ENCODE results near the gene KRT5. TPM values are rescaled to one million over a fixed set of nuclear protein-coding genes. Genes with fewer than 3 reads are reported as not detected.

Gene KRT5
- total and polyA plus RNA-seq, 2 of the 13 experiments (the other 11 are each of a cell fraction or from before 2014, with no cell fraction given), result 0.08 TPM; not detected in 1

GRCh38 chr12:52531566-52532300, 11.5 kb upstream of the KRT5 start:
- CTCF ChIA-PET (ENCODE audit: low intra/inter-chr PET ratio, low total read pairs), result no interaction called here
- Histone ChIP-seq H2AFZ (ENCODE audit: low read length) (no peak overlapping the region), H3K9ac (ENCODE audit: insufficient read depth, low read depth, low read length) (no peak overlapping the region), H4K20me1 (ENCODE audit: insufficient read depth, low read length) (no peaks in the 10 kb centered on the region), H3K27me3 (ENCODE audit: control insufficient read depth in 1 of 2, insufficient read depth in 2 of 2, low read length in 2 of 2) (peaks cover 3 to 14% of the 10 kb centered on the region in 2 experiments; a peak in 4 of 5 replicates), H3K4me3 (replicated peaks in 1 of 3; ENCODE audit: insufficient read depth in 1 of 3, low read depth in 2 of 3, low read length in 3 of 3) (no peak overlapping the region), H3K36me3 (replicated peaks in 1 of 2; ENCODE audit: control insufficient read depth in 1 of 2, insufficient read depth in 2 of 2, low read length in 2 of 2) (no peaks in the 10 kb centered on the region), H3K79me2 (ENCODE audit: insufficient read depth, low read length) (no peaks in the 10 kb centered on the region), H3K4me2 (ENCODE audit: low read depth, low read length) (no peak overlapping the region), H3K4me1 (ENCODE audit: insufficient read depth, low read length) (no peaks in the 10 kb centered on the region), H3K9me3 (ENCODE audit: low read length) (no peaks in the 10 kb centered on the region), H3K27ac (ENCODE audit: extremely low read length, insufficient read depth, low read length) (no peak overlapping the region)
- no TSS peak for BruUV-seq (replicated peaks)
- 36% methylated on average over 16 of the region's 18 CpGs for WGBS (ENCODE audit: low lambda C conversion rate)
- intact Hi-C loops (cut with micrococcal nuclease; ENCODE audit: unreplicated experiment) (no loop called here), in situ Hi-C loops (cut with HindIII; ENCODE audit: extremely low pct_ligation_motif_present, low pct_unique_long_range_greater_than_20kb) (loop anchor here (25.0 kb wide), 1 partner anchor 394 kb away; no protein-coding TSS in a partner anchor)
- ATAC-seq (no peak), FAIRE-seq (no peak), DNase-seq (ENCODE audit: low spot score) (no peak)
- POLR2A ChIA-PET, result no interaction called here
- TF ChIP-seq SMARCE1 (IDR thresholded peaks at IDR 0.05; ENCODE audit: borderline replicate concordance), result no peak
- TF ChIP-seq NFAT5 (CRISPR knock-in tag; IDR thresholded peaks at IDR 0.05), result no peak
- no peak for TF ChIP-seq BATF2 (CRISPR knock-in tag; IDR thresholded peaks at IDR 0.05)
- TF ChIP-seq NFATC3 (CRISPR knock-in tag; IDR thresholded peaks at IDR 0.05), result no peak
- TF ChIP-seq ZNF225 (CRISPR knock-in tag; IDR thresholded peaks at IDR 0.05), result no peak
- no peak for TF ChIP-seq ZNF496 (CRISPR knock-in tag; IDR thresholded peaks at IDR 0.05; ENCODE audit: insufficient replicate concordance)
- no peak for TF ChIP-seq ZNF382 (CRISPR knock-in tag; IDR thresholded peaks at IDR 0.05; ENCODE audit: borderline replicate concordance)
- no peak for TF ChIP-seq HMGXB3 (CRISPR knock-in tag; IDR thresholded peaks at IDR 0.05; ENCODE audit: borderline replicate concordance)
- no peak for TF ChIP-seq YY1 (IDR thresholded peaks at IDR 0.05; ENCODE audit: insufficient read depth, insufficient replicate concordance, low read depth, low read length)
- no peak for TF ChIP-seq MXD3 (CRISPR knock-in tag; IDR thresholded peaks at IDR 0.05)
- TF ChIP-seq ZFP1 (CRISPR knock-in tag; IDR thresholded peaks at IDR 0.05), result no peak
